ENCODE measurements around the gene DNAJC13. TPM values are rescaled to one million over a fixed set of nuclear protein-coding genes. Genes with fewer than 3 reads are reported as not detected.
A peak's percentile ranks its signal among the peaks of the same experiment; 100 is the strongest.

Gene DNAJC13
- total RNA-seq, 2 donors from 2014 or later: 17.6 to 22.9 TPM

DNA sequence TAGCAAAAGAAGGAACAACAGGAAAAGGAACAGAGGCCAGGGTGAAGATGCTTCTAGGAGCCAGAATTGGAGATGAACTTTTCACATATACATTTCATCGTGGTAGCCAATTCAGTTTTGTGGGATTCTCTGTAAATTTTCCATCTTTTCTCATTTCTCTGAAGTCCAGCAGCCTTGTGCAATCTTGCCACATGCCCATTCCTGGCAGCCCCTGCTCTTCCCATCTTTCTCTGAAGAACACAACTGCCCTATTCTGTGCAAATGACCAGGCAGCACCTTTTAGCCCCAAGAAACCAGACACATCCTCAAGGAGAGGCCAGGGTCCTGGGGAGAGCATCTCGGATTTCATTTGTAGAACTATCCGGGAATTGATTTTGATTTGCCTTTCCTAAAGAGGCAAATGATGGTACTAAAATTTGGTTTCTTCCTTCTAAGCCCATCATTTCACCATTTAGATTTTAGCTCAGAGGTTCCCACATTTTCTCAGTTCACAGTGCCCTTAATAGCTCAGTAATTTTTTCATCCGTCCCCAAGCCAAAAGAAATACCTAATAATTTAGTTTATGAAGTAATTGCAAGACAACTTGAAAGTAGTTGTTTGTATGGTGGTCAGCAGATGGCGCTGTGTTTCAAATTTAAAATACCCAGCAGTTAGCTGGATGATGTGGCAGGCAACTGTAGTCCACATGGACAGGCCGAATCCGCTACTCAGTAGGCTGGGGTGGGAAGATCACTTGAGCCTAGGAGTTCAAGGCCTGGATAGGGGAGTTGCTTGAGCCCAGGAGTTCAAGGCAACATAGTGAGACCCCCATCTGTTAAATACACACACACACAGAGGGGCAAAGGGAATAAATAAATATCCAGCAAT lies 118.5 kb downstream of the DNAJC13 start:
- H3K9me3 ChIP-seq: no peaks in the 10 kb centered on the region
- H3K27me3 ChIP-seq: no peaks in the 10 kb centered on the region
- H3K36me3 ChIP-seq: peaks cover 32% of the 10 kb centered on the region
- H3K27ac ChIP-seq: no peak overlapping the region
- no peak overlapping the region for H3K4me3 ChIP-seq
- TF ChIP-seq, protein P1, sequence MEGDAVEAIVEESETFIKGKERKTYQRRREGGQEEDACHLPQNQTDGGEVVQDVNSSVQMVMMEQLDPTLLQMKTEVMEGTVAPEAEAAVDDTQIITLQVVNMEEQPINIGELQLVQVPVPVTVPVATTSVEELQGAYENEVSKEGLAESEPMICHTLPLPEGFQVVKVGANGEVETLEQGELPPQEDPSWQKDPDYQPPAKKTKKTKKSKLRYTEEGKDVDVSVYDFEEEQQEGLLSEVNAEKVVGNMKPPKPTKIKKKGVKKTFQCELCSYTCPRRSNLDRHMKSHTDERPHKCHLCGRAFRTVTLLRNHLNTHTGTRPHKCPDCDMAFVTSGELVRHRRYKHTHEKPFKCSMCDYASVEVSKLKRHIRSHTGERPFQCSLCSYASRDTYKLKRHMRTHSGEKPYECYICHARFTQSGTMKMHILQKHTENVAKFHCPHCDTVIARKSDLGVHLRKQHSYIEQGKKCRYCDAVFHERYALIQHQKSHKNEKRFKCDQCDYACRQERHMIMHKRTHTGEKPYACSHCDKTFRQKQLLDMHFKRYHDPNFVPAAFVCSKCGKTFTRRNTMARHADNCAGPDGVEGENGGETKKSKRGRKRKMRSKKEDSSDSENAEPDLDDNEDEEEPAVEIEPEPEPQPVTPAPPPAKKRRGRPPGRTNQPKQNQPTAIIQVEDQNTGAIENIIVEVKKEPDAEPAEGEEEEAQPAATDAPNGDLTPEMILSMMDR (IDR thresholded peaks at IDR 0.05): peak; percentile 59 to 80
- peaks cover 0 to 4% of the 10 kb centered on the region in 2 donors for H3K4me1 ChIP-seq
- peak; percentile 82 for DNase-seq (ENCODE audit: low spot score)

DNA sequence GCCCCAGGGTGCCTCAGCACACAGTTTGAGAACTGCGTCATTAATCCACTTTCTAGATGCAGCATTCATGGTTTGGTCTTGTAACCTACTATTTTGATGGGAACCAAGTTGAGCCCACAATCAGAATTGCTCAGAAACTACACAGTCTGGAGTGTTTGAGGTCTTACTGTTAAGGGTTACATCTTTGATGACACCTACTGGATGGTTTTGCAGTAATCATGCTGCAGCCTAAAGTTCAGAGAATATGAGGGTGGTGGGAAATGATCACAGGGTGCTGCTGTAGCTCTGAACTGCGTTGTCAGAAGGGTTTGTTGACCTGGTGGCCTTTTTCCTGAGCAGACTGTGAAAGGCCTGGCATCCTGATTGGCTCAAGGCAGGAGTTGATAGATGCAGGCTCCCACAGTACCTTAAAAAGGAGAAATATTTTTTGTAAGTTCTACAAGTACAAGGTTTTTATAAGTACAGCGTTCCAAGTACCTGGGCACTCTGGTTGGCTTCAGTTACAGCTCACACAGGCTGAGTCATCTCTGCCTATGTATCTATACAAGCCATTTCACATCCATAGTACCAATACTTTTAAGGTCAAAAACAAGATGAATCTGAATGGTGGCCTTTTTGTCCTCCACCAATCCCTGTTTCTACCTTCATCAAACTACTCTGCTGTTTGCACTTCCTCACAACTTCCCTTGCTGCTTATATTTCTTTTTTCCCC lies 119.3 kb downstream of the DNAJC13 start:
- Histone ChIP-seq H3K27ac (no peak overlapping the region), H3K36me3 (peaks cover 32% of the 10 kb centered on the region)

DNA sequence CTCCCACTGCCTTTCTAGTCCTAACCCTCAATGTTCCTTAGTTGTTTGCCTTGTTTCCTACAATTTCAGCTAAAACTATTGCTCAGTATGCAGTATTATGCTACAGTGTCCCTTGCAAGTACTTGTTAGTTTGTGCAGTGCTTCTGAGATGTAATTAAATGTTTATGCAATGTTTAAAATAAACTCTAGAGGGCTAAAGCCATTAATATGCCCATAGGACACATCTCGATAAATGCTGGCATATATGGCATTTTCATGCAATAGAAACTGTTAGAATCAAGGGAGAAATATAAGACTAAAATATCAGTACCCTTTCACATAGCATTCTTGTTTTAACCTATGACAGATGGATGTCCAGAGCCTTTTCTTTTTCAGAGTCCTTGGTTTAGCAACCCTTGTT lies 120.0 kb downstream of the DNAJC13 start:
- no peaks in the 10 kb centered on the region for H3K27me3 ChIP-seq
- no peak overlapping the region for H3K27ac ChIP-seq
- H3K4me3 ChIP-seq: no peak overlapping the region
- H3K9me3 ChIP-seq: no peaks in the 10 kb centered on the region
- no peak for DNase-seq (ENCODE audit: low spot score)
- H3K36me3 ChIP-seq: peaks cover 32% of the 10 kb centered on the region
- TF ChIP-seq, protein P1 (IDR thresholded peaks at IDR 0.05): no peak
- H3K4me1 ChIP-seq: peaks cover 0 to 4% of the 10 kb centered on the region in 2 donors

More for the DNA sequence above, 119.3 kb downstream of the DNAJC13 start:
- Histone ChIP-seq H3K4me3 (no peak overlapping the region), H3K4me1 (peaks cover 0 to 4% of the 10 kb centered on the region in 2 donors), H3K9me3 (no peaks in the 10 kb centered on the region), H3K27me3 (no peaks in the 10 kb centered on the region)
- no peak for DNase-seq (ENCODE audit: low spot score)
- TF ChIP-seq, protein P1 (IDR thresholded peaks at IDR 0.05): no peak

DNA sequence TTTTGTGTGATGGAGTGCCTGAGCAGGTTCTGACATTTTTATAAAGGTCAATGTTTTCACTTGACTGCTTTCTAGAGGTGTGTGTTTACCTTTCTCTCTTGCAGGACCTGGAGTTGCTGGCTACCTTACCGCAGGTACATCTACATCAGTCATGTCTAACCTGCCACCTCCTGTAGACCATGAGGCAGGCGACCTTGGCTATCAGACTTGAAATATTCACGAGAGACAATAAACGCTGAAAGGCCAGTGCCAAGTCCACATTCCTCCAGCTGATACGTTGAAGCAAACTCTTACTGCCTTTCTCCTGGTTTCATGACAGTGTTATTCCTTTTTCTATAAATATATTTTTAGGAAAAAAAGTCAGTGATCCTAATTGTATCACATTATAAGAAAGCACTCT lies 120.8 kb downstream of the DNAJC13 start:
- Histone ChIP-seq H3K4me1 (peaks cover 0 to 4% of the 10 kb centered on the region in 2 donors), H3K9me3 (no peaks in the 10 kb centered on the region), H3K4me3 (no peak overlapping the region), H3K36me3 (peaks cover 32% of the 10 kb centered on the region), H3K27ac (no peak overlapping the region), H3K27me3 (no peaks in the 10 kb centered on the region)
- no peak for DNase-seq (ENCODE audit: low spot score)
- TF ChIP-seq, protein P1 (IDR thresholded peaks at IDR 0.05): no peak

DNA sequence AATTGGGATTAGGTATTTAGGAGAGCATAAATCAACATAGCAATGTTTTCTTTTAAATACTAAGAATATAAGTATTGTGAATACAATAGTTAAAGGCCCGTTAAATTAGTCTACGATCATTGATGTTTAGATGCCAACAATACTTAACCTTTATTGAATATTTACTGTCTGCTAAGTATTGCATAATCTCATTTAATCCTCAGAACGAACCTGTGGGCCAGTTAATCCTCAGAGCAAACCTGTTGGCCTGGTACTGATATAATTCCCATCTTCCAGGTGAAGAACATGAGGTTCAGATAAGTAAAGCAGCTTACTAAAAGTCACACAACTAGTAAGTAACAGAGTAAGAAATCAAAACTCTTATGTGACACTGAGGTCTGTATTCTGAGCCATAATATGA lies 122.4 kb downstream of the DNAJC13 start:
- no peak overlapping the region for H3K4me3 ChIP-seq
- H3K27me3 ChIP-seq: no peaks in the 10 kb centered on the region
- no peaks in the 10 kb centered on the region for H3K9me3 ChIP-seq
- TF ChIP-seq, protein P1 (IDR thresholded peaks at IDR 0.05): no peak
- no peak for DNase-seq (ENCODE audit: low spot score)
- peaks cover 0 to 4% of the 10 kb centered on the region in 2 donors for H3K4me1 ChIP-seq
- H3K36me3 ChIP-seq: peaks cover 28% of the 10 kb centered on the region
- H3K27ac ChIP-seq: no peak overlapping the region
